NCI-H2029 (cell line): ENCODE data around the gene RALGAPA1.

ENCODE experiments used
- DNase-seq: peaks from one replicate; lab custom pipeline; 2025; lab: John Stamatoyannopoulos, UW

The RALGAPA1 gene

DNA sequence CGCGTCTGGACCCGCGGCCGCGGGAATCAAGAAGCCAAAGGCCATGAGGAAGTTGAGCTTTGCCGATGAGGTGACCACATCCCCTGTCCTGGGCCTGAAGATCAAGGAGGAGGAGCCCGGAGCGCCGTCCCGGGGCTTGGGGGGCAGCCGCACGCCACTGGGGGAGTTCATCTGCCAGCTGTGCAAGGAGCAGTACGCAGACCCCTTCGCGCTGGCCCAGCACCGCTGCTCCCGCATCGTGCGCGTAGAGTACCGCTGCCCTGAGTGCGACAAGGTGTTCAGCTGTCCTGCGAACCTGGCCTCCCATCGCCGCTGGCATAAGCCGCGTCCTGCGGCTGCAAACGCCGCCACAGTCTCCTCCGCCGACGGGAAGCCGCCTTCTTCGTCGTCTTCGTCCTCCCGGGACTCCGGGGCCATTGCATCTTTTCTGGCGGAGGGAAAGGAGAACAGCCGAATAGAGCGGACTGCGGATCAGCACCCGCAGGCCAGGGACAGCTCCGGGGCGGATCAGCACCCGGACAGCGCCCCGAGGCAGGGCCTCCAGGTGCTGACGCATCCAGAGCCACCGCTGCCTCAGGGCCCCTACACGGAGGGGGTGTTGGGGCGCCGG lies 274.1 kb downstream of the RALGAPA1 start:
- DNase-seq = peak; percentile 75

DNA sequence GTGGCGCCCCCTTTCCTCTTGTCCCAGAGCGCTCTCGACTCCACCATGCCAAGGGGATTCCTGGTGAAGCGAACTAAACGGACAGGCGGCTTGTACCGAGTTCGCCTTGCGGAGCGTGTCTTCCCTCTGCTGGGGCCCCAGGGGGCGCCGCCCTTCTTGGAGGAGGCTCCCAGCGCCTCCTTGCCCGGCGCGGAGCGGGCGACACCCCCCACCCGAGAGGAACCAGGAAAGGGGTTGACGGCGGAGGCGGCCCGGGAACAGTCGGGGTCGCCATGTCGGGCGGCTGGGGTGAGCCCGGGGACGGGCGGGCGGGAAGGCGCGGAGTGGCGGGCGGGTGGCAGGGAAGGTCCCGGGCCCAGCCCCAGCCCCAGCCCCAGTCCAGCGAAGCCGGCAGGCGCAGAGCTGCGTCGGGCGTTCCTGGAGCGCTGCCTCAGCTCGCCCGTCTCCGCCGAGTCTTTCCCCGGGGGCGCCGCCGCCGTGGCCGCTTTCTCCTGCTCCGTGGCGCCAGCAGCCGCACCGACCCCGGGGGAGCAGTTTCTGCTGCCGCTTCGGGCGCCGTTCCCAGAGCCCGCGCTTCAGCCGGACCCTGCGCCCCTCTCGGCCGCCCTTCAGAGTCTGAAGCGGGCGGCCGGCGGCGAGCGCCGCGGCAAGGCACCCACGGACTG lies 274.8 kb downstream of the RALGAPA1 start:
- DNase-seq = peak; percentile 72

DNA sequence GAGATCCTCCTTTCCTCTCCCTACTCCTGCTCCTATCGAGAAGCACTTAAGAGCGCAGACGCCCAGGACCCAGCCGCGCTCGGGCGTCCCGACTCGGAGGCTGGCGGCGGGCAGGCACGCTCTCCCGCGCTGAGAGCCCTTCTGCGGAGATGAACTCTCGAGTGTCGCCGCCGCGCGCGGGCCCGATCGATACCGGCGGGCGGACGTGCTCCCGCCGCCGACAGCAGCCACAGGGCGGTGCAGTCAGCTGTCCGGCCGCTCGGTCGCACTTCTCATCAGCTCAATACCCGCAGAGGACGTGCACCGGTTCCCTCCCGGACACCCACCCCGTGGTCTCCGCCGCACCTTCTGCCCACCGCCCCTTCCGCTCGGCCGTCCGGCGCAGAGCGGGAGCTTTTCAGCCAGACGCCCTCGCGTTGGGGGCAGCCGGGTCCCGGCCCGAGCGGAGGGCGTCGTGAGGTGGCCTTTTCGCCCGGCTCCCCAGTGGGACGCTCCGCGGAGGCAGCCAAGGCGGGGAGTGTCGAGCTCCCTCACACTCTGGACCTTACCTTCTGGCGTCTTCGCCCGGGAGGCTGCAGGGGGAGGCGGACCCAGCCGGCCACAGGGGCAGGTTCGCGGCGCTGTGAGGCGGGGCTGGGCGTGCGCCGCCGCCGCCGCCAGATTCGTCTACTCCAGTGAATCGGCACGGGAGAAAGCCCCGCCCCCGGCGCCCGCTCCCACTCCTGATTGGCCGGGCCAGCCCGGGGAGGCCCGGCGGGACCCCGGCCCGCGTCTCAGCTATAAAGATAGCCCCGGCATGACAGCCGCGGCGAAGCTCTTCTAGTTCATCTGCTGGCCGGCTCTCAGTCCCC lies 275.5 kb downstream of the RALGAPA1 start, which contains the start of gene INSM2:
INSM2 (plus strand) TSS at position 808 of the 851 bp plus-strand sequence. CDS start 89 bp downstream, outside the sequence.
- peak; percentile 100 for DNase-seq

GRCh38 chr14:35532783-35533356 lies 276.2 kb downstream of the RALGAPA1 start:
- DNase-seq = no peak

GRCh38 chr14:35531960-35532747 lies 276.9 kb downstream of the RALGAPA1 start:
- no peak for DNase-seq

DNA sequence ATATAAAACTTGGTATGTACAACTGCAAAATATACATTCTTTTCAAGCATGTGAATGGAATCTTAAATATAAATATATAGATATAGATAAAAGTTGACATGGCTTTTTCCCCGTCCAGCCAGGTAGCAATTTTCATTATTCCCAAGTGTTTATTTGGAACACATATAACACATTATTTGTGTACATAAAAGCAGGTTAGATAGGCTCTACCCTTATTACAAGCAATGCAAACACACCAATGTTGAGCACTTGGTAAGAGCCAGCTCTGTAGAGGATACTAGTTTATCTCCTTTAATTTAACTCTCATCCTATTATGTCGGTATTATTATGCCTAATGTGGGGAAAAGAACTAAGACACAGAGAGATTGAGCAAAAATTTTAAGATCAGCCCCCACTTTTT lies 282.1 kb downstream of the RALGAPA1 start:
- peak; percentile 70 for DNase-seq

- DNase-seq = no peak
These were observed 283.4 kb downstream of the RALGAPA1 start for GRCh38 chr14:35525695-35526094.

GRCh38 chr14:35519986-35520385 lies 289.1 kb downstream of the RALGAPA1 start:
- DNase-seq = no peak

DNA sequence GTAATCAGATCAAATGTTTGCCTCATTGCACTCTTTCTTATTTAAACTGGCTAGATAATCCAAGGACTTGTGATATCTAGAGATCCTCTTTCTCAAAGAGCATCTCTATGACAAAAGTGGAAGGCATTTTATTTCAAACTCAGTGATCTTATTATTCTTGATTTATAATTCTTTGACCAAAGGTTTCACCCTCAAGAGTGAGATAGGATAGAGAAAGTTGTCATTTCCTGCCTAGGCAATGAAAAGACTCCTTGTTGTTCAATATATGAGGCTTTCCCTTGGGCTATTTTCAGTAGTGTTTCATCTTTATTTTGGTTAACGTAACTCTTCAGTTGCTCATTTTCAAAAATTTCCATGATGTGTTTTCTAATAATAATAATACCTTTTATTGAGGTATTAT lies 293.2 kb downstream of the RALGAPA1 start:
- no peak for DNase-seq

- DNase-seq = no peak
These were observed 296.3 kb downstream of the RALGAPA1 start for GRCh38 chr14:35512765-35513164.

GRCh38 chr14:35509846-35510245 lies 299.2 kb downstream of the RALGAPA1 start:
- DNase-seq = no peak

DNA sequence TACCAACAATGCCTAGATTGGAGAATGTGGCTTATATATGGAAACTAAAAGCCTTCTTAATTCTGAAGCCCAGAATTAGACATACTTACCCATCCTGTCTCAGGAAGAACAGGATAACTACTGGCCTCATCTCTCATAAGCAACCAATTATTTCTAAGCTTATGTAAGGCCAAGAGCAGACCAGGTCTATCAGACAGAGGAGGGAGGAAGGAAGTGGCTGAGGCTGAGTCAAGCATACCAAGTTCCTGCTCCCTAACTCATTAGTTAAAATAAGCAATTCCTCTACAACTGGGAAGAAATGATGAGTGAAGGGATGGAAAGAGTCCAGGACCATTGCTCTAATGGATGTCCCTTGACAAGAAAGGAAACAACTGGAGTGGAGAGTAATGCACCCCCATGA lies 302.2 kb downstream of the RALGAPA1 start:
- no peak for DNase-seq

- no peak for DNase-seq
These were observed 302.6 kb downstream of the RALGAPA1 start for GRCh38 chr14:35506461-35506860.

DNA sequence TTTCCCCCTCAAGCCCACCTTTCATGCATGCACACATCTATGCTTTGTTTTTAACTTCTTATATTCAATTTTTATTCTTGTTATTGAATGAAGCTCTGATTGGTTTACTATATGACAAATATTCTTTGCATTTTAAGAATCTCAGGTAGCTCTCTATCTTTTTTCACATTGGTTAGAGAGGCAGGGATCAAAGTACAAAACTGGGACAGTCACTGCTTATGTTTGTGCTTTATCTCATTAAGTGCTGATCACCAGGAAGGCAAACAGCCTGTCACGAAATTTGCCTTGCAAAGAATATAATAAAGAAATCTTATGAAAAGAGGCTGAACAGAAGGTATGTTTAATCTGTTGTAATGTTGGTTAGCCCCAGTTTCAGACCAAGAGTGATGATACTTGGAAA lies 304.8 kb downstream of the RALGAPA1 start:
- no peak for DNase-seq

- DNase-seq = no peak
These were observed 305.4 kb downstream of the RALGAPA1 start for GRCh38 chr14:35503646-35504045.

DNA sequence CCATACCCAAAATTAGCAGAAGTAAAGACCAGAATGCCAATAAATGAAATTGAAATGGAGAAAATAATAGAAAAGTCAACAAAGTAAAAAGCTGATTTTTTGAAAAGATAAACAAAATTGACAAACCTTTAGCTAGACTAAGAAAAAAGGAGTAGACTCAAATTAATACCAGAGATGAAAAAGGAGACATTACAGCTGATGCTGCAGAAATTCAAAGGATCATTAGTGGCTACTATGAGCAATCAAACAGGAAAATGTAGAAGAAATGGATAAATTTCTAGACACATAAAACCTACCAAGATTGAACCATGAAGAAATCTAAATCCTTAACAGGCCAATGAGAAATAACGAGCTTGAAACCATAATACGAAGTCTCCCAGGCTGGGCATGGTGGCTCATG lies 309.9 kb downstream of the RALGAPA1 start:
- DNase-seq = no peak

- DNase-seq = no peak
These were observed 313.8 kb downstream of the RALGAPA1 start for GRCh38 chr14:35495278-35495677.

DNA sequence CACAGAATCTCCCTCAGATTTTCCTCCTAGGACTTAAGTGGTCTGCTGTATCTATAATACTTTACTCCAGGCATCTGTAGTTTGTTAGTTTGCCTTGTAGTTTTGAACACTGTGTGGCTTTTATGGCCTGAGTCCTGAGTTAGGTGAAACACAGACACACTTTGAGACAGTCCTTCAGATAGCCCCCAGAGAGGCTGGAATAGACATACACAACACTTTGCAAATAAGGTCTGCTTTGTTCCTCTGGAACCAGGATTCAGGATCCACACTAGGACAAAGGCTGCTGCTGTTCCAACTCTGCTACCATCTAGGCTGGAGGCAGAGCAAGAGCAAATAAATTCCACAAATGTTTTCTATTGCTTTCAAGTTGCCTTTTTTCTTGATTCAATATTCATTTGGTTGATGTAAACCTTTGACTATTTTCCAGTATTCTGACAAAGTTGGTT lies 316.5 kb downstream of the RALGAPA1 start:
- no peak for DNase-seq
